HG03342 (cell line): ENCODE measurements around the gene FAM107B.
"Not testable (repeated sequence)": the region's sequence is repeated elsewhere in the genome, so short reads cannot be mapped to it uniquely, and the experiment has no call there.

Experiments
- ATAC-seq: cut with Tn5 transposase; IDR thresholded peaks from one replicate; pipeline ENCODE4 v1.9.1; 2021; ENCODE audit warnings: mild to moderate bottlenecking, moderate library complexity; ENCODE audit not compliant: unreplicated experiment

Gene FAM107B

GRCh38 chr10:14639637-14640036 is 135.1 kb downstream of the FAM107B start:
- ATAC-seq: no peak

GRCh38 chr10:14635043-14635710 is 139.5 kb downstream of the FAM107B start:
- ATAC-seq: no peak

GRCh38 chr10:14634572-14634971 is 140.1 kb downstream of the FAM107B start:
- not testable (repeated sequence) for ATAC-seq

- ATAC-seq: no peak
Observed at GRCh38 chr10:14625765-14626525, 148.8 kb downstream of the FAM107B start.

GRCh38 chr10:14625192-14625631 is 149.5 kb downstream of the FAM107B start:
- ATAC-seq: no peak

- ATAC-seq: no peak
Observed at GRCh38 chr10:14624600-14624999, 150.1 kb downstream of the FAM107B start.

GRCh38 chr10:14623931-14624330 is 150.8 kb downstream of the FAM107B start:
- no peak for ATAC-seq

GRCh38 chr10:14621037-14621436 is 153.7 kb downstream of the FAM107B start:
- ATAC-seq: no peak

- no peak for ATAC-seq
Observed at GRCh38 chr10:14618674-14619073, 156.0 kb downstream of the FAM107B start.

- ATAC-seq: no peak
Observed at GRCh38 chr10:14617852-14618251, 156.8 kb downstream of the FAM107B start.

GRCh38 chr10:14616955-14617730 is 157.6 kb downstream of the FAM107B start:
- no peak for ATAC-seq

GRCh38 chr10:14616465-14616864 is 158.2 kb downstream of the FAM107B start:
- ATAC-seq: no peak

GRCh38 chr10:14613588-14613920 is 161.1 kb downstream of the FAM107B start:
- ATAC-seq: no peak

GRCh38 chr10:14612873-14613587 is 161.7 kb downstream of the FAM107B start:
- ATAC-seq: no peak

GRCh38 chr10:14611968-14612693 is 162.6 kb downstream of the FAM107B start:
- peak; percentile 51 for ATAC-seq

- no peak for ATAC-seq
Observed at GRCh38 chr10:14609178-14609577, 165.5 kb downstream of the FAM107B start.

- ATAC-seq: peak; percentile 50
Observed at GRCh38 chr10:14608381-14609001, 166.2 kb downstream of the FAM107B start.

GRCh38 chr10:14606633-14607032 is 168.1 kb downstream of the FAM107B start:
- no peak for ATAC-seq

- ATAC-seq: peak; percentile 43
Observed at GRCh38 chr10:14605231-14605925, 169.3 kb downstream of the FAM107B start.
